Measurements from ENCODE around the gene EDRF1.

Gene EDRF1

DNA sequence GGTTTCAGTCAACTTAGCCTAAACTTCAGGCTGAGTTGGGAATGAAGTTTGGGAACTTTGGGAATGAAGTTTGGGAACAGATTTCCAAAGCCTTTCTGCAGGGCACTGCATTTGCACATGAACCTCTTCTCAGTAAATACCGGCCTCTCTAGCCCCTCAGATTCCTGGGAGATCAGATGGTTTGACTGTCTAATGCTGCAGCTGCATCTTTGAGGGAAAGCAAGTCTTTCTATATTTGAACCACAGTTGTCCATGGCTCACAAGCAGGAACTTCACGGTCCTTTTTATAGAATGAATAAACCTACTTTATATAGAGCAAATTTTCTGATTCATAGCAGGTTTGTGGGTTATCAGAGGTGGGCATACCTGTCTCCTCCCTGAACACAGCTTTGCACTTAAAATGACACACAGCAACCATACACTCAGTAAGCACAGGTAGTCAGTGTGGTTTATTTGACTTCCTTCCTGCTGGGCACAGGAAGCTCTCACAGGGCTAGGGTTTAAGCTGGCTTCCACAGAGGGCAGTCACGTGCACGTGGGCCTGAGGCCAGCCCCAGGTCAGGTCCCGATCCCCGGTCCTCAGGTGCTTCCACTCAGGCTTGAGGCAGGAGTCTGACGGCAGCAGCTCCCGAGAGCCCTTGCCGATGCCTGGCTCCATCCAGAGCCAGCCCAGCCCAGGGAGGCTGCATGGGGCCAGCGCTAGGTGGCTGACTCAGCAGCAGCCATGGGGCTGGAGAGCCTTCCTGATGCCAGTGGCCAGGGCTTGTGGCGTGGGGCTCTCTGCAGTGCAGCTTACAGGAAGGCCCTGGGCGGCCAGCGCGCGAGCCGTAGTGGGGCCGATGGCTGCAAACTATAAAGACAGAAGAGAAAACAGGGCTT lies 68.9 kb downstream of the EDRF1 start:
- DNase-seq = peak in 1 of 2 experiments; percentile 5

DNA sequence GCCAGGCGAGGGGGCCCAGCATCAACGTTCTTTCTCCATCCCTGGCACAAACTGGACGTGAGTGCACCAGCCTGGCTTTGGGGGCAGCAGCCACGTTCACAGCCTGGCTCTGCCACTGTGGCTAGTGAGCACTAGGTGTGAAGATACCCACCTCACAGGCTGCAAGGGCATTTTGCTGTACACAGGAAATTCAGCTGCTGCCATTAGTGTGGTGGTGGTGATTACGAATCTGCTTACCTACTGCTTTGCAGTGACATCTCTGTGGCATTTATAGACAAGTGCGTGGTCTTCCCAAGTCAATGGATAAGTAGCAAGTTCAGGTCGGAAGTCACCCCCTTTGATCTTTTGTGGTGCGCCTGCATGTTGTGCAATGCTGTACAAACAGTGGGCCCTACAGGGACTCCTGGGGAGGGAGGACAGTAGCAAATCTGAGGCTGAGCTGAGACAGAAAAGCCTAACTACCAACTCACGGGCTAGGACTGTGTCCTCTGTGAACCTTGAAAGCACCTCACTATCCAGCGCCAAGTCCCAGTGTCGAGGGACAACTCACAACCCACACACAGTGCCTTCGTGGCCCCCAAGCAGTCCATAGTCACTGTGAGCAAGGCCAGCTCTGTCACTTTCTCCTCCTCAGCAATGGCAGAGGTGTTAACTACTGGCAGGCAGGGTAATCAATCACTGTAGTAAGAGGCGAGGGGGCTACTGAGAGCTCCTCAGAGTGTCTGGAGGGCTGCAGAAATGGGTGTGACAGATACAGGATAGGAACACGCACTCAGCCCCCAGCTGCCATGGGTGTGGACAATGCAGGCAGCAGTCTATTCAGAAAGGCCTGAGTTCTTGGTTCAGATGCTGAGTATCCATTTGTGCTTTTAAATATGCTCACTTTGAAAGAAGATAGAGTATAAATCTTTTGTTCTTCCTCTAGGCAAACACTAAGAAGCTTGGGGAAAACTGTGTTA lies 73.1 kb downstream of the EDRF1 start:
- DNase-seq = no peak

DNA sequence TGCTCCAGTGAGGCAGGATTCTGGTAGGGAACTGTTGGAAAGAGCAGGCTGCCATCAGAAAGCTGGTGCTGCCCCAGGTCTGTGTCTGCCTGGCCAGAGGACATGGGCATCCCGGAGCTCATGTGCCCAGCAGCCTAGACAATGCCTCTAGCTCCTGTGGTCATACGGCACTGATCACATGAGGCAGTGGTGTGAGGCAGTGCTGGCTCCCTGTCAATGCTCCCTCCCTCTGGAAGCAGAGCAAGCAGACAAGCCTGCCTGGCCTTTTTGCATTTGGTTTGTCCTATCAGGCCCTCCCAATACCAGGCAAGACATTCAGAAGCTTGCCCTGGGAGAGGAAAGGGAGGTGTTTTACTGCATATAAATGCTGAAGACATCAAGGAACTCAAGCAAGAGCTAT lies 75.6 kb downstream of the EDRF1 start:
- DNase-seq = no peak

DNA sequence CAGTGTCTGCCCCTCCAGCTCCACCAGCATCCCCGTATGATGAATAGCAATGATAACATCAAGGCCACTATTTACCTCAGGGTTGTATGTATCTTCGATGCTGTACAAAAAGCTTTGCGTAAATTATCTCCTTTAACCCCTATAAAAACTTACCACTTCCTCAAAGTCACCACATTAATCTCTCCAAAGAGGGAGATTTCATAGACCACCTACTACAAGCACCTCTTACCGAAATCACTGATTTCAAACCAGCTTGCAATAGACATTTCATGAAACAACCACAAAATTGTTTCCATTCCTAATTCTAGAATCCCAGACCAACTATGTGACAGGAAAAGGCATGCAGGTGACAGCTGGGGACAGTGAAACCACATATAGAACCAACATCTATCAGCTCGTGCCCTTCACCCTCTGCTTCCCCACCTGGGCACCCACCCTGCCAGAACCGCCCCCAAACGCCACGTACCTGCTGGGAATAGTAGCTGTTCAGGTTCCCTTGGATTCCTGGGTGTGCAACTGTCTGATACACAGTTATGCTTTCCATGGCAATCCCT lies 76.2 kb downstream of the EDRF1 start:
- DNase-seq = no peak

DNA sequence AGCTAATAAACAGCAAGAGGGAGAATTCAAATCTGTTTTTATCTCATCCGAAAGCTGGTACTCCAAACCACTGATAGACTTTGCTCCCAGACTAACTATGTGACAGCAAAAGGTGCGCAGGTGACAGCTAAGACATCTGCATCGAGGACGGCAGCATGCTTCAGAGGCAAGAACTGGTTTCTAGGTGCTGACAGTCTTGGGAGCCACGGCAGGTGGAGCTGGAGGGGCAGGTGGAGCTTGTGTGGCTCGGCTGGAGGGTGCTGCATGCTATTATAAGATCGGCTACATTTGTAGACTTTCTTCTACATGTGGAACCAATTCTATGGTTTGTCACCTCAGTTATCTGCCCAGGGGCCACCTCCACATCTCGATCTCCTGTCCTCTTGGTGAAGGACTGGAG lies 77.9 kb downstream of the EDRF1 start:
- no peak for DNase-seq

DNA sequence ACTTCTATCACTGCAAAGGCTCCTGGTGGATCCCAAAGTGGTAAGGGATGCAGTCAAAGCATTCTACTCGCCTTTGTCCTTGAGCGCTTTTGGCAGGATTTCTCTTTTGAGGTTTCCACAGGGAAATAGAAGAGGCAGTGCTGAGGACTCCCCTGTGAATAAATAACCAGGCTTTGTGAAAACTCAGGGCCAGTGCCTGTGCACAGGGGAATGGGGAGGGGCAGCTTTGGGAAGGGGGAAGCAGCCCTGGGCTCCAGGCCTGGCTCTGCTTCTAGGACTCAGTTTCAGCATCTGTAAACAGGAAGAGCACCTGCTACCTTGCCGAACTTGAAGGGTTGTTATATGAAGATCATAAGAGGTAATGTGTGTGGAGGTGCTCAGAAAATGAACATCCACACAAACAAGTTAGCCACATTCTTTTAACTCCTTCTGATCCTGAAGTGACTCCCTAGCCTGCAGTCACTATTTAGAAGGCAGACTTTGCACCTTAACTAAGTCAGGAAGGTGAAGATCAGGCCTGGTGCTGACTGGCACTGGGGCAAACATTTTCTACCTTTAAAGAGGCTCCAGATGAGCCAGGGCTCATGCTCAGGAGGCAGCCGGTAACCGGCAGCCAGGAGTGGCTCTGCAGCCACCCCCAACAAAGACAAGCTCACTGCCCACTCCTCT lies 78.6 kb downstream of the EDRF1 start:
- no peak for DNase-seq

DNA sequence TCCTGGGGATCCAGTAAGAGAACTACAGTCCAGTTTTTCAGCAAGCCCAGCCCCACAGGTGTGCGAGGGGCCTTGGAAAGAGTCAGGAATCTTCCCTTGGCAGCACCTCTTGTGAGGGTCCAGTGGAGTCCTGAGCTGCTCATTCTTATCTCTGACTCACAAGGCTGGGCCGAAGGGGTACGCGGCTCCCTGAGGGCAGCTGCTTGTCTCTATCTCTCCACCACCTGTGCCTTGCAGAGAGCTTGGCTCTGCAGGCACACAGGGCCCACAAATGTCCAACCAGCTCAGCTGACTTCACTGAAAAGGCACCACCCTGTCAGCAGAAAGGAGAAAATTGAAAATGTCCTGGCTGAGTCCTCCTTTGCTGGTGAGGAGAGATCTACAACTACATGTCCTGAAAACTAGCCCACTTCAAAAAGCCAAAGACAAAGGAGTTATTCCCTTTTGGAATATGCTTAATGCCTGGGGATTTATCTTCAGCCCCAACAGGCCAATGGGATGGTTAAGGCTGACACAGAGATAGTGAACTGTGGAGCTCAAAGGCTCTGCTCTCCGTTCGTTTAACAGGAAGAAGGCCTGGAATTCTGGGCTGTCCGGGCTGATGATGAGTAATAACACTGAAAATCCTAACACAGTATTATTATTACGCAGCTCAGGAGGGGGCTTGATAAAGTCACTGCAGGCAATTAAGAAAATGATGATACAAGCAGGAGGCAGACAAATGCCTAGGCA lies 80.1 kb downstream of the EDRF1 start:
- no peak for DNase-seq

DNA sequence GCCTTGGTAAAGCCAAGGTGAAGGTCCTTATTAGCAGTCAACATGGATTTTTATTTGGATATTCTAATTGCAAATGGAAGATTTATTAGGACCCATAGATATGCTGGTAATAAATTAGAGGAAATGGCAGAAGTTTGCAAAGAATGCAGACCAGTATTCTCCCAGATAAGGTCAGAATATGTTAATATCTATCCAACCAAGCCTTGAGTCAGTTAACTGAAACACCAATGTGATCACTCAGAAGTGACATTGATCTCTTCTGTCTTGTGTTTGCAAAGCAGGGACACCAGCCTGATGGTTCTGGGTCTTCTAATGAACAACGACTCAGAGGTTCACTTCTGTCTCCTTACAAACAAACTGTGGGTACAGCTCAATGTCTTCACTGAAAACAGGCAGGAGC lies 82.1 kb downstream of the EDRF1 start:
- no peak for DNase-seq

DNA sequence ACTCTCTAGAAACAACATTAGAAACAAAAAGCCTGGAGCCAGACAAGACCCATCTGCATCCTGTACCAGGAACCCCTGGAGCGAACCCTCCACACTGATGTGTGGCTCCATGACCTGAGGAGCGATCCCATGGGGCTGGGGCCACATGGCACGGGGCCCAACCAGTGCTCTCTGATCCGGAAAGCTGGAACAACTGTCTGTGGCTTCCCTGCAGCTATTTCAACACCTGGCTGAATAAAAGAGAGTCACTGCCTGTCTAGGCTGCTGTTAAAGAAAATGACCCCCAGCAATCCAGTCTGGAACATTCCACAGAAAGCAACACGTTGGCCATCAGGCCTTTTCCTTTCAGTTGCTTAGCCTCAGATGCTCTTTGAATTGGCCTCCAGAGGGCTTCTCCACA lies 82.6 kb downstream of the EDRF1 start:
- no peak for DNase-seq

DNA sequence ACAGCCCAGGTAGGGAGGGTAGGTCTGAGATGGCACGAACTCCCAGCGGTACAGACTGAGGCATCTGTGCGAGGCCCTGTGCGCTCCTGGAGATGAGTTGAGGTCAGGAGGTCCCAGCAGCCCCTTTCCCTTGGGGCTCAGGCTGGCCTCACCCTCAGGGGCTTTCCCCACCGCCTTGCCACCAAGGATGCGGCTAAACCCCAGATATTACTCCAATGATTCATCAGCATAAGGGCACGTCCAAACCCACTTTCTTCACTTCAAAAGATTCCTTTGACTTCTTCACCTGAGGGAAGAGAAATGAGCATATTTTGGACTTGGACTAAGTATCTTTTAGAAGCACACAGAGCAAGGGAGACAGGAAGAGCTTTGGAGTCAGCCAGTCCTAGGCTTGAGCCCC lies 83.2 kb downstream of the EDRF1 start:
- DNase-seq = no peak

DNA sequence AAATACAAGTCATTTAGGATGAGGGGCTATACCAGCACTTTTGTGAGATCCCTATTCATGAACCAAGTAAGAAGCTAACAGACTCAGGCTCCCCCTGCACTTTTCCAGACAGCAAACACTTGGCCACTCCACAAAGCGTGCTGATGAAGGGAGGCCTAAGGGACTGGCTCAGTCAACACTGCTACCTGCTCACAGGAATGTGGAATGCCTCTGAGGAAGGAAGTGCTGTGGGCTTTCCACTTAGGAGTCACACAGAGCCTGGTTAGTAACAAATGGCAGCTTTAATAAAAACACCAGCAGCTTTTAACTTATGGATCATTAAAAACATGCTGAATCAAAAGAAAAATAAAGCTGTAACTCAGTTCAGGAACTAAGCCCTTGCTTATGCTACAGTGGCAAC lies 88.5 kb downstream of the EDRF1 start:
- DNase-seq = no peak

DNA sequence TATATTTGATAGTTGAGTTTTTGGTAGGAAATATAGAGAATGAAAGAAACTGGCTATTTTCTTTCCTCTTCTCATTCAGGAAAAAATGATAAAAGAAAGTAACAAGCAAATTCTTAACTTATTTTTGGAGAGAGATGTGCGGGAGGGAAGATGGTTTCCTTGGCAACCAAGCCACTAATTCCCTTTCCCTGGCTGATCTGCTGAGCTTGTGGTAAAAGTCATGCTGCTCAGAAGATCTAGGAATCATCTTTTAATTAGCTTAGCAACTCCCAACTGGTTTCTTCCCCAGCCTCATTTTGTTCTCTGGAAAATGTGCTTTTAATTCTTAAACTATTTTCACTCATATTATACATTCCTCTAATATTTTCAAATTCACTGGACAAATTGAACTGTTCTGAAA lies 91.7 kb downstream of the EDRF1 start:
- no peak for DNase-seq

DNA sequence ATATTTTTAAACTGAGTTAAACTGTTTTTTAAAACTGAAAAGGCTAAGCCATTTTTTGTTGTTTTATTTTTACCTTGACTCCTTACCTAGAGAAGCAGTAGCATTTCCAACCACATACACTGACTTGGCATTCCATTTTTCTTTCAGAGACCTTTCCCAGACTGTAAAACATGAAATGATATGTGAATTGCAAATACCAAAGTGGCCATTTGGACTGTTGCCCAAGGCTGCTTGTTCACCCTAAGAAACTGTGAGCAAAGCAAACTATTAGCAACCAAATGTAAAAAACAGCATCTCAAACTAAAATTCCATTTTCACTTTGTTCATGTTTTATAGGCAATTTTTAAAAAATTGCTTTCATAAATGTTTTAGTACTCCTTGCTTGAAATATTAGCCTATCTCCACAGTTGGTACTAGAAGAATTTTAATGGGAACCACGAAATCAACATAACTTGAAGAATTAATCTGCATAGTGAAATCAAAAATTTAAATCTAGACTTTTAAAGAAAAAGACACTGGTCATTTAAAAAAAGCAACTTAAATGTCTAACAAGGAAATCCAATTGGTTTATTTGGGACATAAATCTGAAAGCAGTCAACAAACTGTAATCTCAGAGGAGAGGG lies 92.7 kb downstream of the EDRF1 start:
- no peak for DNase-seq

Data from NCI-H2081 (cell line).